ENCODE results near the gene KDM2B.
A peak's percentile ranks its signal among the peaks of the same experiment; 100 is the strongest.

Gene KDM2B

DNA sequence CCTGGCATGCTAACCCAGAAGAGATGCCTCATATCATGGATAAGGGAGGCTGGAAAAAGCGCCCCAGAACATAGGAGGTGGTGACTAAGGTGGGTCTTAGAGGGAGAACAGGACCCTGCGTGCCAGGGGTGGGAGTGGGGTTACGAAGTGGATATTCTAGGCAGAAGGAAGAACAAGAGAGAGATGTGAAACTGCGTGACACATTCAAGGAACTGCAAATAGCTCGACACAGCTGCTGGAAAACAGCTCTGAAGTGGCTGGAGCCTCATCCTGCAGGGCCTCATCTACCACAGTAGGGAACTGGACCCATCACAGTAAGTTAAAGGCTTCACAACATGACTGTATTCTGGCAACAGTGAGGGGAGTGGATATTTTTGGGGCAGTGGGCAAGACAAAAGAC is 119.8 kb downstream of the KDM2B start:
- DNase-seq (ENCODE audit: low spot score): no peak

DNA sequence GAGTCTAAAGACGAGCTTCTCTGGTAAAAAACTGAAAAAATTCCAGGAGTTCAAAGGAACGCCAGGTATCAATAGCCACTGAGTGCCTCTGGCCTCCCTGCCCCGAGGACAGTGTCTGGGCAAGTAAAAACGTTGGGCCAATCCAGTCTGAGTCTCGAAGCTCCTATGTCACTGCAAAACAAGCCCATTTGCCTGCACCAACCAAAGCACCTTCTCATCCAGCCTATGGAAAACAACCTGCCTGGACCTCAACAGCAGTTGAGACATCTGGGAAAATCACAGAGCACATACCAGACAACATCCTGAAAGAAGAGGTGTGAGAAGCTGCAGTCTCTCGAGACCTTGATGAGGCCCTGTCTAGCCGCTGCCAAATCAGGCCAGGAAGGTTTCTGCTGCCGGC is 124.3 kb downstream of the KDM2B start:
- DNase-seq (ENCODE audit: low spot score): no peak

DNA sequence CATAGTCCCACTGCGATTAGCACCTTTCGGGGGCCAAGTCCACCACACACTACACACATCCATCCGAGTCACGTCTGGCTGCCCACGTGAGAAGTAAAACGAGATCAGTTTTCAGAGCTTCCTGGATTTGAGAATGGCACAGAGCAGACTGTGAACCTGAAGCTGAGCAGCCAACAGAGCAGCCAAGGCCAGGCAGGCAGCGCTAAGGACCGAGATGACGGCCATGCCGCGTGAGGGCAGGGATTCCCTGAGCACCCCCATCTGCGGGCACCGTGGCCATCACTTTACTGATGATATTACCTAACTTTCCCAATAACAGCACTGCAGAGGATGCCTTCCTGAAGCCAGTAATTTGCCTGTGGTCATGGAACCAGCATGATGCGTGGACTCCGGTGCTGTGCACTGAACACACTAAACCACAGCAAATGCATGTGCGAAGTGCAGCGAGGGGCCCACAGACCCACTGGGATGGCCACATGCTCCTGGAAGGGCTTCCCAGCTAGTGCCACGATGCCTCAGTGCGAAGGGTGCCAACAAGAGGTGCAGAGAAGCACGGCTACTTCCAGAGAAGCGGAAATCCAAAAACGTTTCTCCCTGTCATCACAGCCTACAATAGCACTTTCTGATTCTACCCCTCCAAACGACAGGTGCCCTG is 124.9 kb downstream of the KDM2B start:
- DNase-seq (ENCODE audit: low spot score): no peak

DNA sequence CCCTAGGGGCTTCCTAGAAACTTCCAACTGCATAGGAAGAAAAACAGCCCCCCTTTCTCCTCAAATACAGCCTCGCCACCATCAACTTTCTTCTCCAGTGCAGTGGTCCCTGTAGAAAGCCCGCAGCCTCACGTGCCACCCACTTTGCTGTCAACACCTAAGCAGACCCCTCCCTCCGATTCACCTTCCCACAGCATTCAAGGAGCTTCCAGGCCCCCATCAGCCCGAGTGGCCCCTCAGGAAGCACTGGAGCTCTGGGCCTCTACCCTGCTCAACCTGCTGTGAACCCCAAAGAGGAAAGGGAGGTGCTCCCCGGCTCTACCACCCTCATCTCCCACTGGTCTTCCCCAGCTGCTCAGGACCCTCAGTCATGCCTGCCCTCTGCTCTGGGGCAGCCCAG is 125.9 kb downstream of the KDM2B start:
- DNase-seq (ENCODE audit: low spot score): no peak

DNA sequence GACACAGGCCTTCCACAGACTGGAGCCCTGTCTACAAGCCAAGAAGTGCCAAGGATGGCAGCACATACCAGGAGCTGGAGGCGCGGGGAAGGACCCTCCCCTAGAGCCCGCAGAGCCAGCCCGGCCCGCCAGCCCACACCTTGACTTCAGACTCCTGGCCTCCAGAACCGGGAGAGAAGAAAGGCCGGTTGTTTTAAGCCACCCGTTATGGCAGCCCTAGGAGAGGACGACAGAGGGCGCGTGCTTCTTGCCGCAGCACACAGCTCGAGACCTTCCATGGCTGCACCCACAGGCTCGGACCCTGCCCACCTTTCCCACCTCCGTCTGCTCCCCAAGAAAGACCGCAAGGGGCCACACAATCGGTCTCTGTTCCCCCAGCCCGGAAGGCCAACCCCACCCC is 127.2 kb downstream of the KDM2B start:
- no peak for DNase-seq (ENCODE audit: low spot score)

DNA sequence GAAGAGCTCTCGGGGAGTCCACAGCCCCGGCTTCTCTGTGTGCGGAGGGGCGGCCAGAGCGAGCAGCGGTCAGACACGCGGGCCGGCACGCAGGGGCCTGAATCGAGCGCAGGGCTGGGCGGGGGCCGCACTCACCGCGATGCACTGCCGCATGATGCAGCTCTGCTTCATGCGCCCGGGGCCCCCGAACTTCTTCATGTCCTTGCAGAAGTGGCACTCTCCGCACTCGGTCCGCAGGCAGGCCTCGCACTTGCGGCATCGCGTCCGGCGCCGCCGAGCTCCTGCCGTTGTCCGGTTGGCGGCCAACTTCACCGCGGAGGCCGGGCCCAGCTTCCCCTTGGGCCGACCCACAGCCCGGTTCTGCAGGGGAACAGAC is 127.8 kb downstream of the KDM2B start:
- DNase-seq (ENCODE audit: low spot score): no peak

DNA sequence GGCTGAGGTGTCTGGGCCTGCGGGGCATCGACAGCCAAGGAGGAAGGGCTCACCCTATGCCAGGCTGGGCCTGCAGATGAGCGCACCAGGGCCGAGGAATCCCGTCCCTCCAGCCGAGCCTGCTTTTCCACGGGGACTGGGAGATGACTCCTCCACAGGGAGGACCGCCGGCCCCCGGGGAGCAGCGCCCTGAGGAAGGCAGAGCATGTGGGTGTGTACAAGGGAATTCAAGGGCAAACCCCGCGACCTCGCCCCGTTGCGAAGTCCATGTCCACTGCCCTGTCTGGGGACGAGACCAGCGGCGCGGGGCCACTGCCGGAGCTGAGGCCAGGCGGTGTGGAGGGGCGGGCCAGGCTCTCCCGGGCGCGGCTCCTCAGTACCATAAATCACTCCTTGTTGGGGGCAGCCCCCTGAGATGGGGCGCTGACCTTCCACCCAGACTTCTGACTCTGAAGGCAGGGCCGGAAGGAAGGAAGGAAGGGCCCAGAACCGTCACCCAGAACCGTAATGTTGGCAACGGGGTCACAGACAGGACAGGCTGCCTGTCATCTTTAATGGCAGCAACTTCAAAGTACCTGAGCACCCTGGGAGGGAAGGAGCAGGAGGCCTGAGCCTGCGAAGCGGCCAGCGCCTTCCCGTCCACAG is 128.4 kb downstream of the KDM2B start:
- DNase-seq (ENCODE audit: low spot score): no peak

DNA sequence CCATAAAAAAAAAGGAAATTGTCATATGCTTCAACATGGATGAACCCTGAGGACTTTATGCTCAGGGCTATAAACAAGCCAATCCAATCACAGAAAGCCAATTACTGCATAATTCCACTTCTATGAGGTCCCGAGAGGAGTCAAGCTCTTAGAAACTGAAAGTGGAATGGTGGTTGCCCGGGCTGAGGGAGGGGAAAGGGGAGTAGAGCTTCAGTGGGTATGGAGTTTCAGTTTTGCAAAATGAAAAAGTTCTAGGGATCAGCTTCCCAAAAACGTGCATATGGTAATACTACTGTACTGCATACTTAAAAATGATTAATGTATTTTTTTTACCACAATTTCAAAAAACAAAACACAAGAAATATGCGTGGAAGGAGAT is 128.9 kb downstream of the KDM2B start:
- no peak for DNase-seq (ENCODE audit: low spot score)

DNA sequence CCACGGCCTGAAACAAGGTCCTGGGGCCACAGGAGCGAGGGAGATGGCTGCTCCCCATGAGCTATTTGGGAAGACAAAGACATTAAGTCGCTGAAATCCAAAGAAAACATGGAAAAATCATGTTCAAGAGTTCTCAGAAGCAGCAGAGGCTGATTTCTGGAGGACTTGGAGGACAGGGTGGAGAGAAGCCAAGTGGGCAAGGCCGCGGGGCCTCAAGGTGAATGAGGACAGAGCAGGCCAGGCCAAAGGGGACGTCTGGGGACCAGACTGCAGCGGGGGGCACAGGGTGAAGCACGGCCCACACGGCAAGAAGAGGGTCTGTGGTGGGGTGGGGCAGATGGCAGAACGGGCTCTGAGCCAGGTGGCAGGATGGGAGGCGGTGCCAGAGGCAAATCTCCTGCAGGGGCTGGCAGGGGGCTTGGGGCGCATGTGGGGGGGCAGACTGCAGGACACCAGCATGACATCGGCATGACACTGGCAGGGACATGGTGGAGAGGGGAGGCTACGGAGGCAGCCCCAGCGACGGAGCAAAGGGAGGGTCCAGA is 132.0 kb downstream of the KDM2B start:
- no peak for DNase-seq (ENCODE audit: low spot score)

DNA sequence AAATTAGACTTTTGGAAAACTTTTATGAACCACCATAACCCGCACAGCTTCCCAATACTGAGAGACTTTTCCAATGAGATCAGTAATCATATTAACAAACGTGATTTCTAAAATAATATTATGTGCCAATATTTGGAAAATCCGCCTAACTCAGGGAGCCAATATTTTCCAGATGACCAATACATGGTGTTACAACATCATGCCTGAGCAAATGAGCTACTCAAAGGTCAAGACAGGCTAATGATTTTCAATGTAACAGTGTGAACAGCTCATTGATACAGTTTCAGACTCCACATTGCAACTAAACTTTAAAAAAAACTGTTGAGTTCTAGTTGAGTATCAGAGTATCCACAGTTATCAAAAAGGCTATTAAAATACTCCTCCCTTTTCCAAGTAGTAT is 134.1 kb downstream of the KDM2B start:
- DNase-seq (ENCODE audit: low spot score): no peak

DNA sequence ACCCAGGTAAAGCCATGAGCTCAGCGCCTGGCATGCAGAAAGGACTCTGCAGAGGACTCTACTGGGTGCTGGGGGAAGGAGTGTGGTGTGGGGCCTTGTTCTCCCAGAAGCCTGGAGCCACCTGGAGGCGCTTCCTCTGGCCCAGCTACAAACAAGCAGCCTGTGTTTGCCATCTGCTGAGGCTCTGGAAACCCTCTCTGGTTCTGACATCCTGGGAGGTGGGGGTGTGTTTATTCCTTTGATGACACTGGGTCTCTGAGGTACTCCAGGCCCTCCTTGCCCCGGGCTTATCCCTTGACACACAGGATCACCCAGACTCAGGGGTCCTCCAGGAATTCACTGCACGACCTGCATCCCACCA is 136.0 kb downstream of the KDM2B start:
- DNase-seq (ENCODE audit: low spot score): no peak

DNA sequence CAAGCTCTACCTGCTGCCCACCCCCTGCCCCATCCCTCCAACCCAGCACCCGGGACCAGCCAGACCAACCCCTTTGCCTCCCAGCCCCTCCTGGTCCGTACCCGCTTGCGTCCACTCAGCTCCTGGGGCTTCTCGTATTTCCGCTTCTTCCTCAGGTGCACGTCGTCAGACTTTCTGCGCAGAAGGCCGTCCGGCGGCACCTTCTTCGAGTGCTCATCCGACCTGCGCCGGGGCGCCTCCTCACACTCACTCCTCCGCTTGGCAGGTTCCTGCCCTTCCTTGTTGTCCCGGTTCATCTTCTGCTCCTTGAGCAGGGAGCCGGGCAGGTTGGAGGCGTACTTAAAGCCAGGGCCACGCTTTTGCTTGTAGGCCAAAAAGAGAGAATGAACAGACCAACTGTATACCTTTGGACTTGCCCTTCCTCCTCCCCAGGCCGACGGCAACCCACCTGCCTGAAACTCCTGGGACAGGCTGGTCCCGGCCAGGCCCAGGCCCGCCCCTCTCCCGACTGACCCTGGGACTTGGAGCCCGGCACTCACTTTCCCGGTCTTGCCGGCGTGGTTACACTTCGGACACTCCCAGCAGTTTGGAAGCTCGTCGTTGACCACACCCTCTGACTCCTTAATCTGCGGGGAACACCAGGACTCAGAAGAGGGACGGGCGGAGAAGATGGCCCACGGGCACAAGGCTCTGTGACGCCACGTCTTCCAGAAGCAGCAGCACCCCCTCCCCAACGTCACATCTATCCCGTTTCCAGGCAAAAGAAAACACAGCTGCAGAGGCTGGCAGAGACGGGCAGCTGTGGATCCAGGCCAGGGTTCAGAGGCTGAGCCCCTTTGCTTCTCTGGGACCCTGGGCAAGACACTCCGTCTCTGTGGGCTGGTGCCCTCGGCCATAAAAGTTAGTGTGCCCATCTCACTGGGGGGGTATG is 136.6 kb downstream of the KDM2B start:
- DNase-seq (ENCODE audit: low spot score): no peak

DNA sequence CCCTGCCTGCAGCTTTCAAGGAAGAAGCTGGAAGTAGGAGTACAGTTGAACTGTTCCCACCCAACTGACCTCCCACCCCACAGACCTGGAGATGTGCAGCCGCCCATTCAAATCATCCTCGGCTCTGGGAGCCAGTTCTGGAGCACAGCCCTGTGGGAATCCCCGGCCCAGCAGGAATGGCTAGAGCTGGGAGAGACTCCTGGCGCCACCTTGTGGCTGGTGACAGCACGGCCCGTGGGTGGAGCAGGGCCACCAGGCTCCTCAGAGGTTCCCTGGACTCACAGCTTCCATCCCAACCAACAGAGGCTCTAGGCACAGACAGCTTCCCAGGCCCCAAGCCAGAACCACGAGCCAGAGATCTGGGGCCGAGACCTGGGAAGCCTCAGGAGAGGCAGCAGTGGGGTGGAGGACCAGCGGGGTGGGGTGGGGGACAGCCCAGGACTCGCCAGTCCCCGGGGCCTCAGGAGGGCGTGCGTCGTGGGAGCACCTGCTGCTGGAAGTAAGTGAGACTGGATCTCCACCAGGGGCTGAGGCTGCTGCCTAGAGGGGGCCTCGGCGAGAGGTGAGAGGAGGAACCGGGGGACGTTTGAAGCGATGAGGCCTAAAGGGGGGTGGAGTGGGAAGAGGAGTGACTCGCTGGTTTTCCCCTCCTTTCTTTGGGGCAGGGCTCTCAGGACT is 137.5 kb downstream of the KDM2B start:
- DNase-seq (ENCODE audit: low spot score): peak; percentile 64

DNA sequence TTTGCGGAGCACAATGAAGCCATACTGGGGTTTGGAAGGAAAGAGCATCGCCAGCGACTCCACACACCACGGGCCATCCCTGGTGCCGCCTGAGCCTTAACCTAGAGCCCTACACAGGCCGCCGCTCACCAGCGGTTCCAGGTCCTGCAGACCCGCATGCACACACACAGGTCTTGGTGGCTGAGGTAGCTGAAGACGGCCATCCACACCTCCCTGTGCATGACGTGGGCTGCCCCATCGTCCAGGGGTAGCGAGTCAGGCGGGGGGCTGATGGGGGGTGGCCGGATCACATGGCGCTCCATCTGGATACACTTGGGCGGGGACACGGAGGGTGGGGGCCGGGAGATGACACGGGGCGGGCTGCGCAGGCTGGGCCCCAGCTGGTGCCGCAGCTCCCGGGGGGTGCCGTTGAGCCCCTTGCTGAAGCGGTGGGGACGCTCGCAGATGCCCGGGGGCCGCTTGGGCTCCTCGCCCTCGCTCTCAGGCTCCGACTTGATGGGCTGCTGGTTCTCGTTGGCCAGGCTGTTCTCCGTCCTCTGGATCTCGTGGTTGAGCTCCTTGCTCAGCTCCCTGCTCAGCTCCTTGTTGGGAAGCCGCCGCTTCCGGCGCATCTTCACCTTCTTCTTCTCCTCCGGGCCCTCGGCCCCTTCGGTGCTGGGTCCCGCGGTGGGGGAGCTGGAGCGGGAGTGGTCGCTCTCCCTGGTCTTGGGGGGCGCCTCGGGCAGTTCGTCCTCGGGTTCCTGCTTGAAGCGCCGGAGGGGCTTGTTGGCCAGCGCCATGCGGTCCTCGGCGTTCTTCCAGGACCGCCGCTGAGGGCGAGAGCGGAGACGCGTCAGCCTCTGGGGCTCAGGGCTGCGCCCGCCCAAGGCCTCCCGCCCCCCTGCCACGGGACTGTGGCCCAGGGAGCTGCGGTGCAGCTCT is 138.5 kb downstream of the KDM2B start:
- DNase-seq (ENCODE audit: low spot score): no peak

DNA sequence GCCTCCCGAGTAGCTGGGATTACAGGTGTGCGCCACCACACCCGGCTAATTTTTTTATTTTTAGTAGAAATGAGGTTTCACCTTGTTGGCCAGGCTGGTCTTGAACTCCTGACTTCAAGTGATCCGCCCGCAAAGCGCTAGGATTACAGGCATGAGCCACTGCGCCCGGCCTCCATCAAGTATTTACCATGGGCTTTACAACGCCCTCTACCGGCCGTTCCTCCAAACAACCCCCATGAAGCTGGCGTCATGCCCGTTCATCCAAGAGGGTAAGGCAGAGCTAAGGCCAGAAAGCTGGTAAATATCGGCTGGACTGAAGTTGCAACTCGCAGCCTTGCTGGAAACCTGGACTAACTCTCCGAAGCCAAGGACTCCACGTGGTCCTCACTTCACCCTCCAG is 139.3 kb downstream of the KDM2B start:
- DNase-seq (ENCODE audit: low spot score): no peak

DNA sequence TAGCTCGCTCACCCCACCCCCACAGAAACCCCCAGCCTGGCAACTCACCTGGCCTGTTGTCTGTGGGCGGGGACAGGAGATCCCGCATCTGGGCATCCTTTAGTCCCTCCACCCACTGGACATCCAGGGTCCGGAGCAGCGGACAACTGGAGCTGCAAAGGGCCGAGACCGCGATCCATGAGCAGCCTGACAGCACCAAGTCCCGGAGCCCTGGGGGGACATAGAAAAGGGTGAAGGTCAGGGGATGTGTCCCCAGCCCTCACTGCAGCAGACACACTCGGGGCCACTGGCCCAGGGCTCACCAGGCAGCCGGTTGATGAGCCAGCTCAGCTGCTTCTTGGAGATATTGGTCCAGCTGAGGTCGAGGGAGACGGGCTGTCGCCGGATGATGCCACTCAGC is 140.1 kb downstream of the KDM2B start:
- no peak for DNase-seq (ENCODE audit: low spot score)

DNA sequence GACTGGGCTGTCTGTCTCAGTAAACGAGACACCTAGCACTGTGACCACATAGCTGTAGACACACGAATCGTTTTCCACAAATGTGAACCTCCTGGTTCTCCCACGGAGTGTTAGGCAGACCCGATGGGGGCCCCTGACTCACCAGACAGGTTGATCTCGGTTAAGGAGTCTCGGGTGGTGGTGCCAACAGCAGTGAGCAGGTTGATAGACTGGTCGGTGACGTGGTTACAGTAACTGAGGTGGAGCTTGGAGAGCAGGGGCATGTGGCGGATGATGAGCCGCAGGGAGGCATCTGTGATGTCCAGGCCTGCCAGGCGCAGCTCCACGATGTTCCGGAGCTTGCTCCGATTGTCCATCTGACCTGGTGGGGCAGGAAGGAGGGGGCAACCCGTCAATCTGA is 141.1 kb downstream of the KDM2B start:
- no peak for DNase-seq (ENCODE audit: low spot score)

DNA sequence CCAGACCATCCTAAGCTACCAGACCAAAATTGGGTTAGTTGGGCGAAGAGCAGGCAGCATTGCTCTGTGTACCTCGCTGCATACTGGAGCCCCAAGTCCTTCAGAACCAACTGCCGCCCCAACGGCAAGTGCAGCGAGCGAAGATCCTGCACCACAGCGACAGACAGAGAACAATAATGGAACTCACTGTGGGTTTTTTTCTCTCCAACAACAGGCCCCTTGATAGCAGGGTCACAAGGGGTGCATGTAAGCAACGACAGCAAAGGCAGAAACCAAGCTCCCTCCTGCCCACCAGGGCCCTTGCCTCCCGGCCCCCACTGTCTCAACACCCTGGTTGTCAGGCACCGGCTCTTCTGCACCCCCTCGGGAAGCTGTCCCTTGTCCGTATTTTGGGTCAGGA is 141.9 kb downstream of the KDM2B start:
- DNase-seq (ENCODE audit: low spot score): no peak

DNA sequence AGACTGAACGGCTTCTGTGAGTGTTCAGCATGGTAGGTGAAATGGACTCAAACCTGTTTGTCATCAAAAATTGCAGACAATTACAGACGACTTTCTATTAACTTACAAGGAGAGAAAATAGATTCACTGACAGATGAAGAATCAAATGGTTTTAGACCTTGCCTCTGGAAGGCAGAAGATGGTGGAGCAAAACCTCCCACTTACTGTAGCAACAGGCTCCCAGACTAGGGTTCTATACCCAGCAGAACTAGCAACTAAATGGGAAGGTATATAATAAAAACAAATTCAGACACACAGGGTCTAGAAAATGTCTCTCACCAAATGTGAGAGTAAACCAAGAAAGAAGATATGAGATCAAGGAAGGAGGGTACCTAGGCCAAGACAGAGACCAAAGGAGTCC is 144.1 kb downstream of the KDM2B start:
- DNase-seq (ENCODE audit: low spot score): no peak

DNA sequence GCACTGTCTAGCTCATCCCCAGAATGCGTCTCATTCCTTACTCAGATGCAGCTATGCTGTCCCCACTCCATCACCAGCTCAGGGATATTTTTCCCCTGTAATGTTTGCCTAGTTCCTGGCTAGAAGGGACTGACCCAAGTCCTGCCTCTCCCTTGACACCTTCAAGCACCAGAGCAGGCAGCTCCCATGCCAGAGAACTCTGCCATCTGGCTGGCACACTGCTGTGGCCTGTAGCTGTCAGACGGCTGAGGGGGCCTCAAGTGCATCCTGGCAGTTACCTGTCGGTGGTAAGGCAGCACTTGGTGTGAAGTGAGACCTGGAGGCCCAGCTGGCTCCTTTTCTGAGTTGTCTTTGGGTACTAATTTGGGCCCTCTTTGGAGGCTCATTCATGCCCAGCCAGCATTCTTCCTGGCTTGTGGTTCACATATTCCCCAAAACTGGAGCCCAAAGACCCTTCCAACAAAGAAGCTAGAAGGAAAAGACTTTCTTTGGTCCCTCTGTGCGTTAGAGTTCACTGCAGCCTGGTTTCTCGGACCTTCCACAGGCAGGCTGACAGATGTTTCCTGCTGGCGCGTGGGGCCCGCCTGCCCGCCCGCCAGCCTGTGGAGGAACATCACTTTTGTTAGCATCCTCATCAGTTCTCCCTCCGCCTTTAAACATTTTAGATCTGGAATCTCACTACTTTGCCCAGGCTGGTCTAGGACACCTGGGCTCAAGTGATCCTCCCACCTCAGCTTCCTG is 147.9 kb downstream of the KDM2B start:
- DNase-seq (ENCODE audit: low spot score): no peak
